GM23338 (cell line): ENCODE measurements around the gene HOXC5. TPM values are rescaled to one million over a fixed set of nuclear protein-coding genes. Genes with fewer than 3 reads are reported as not detected.

Experiments used
- ATAC-seq: fragments of 200-7000 bp; cut with Tn5 transposase; 3 replicates; pipeline ENCODE4 v1.9.1; 2020
- DNase-seq: peaks from one replicate; pipeline ENCODE4 v3.0.0-alpha.2; 2015; ENCODE audit warnings: low spot score
- H2AFZ ChIP-seq: fragments of 200-600 bp; sonication (generic); 2 replicates; pipeline ENCODE4 v1.8.0; 2016; ENCODE audit warnings: antibody characterized with exemption, mild to moderate bottlenecking, moderate library complexity
- H3F3A ChIP-seq: fragments of 200-600 bp; sonication (generic); replicated peaks from 2 replicates; pipeline ENCODE4 v1.8.0; 2017; ENCODE audit warnings: antibody characterized with exemption, mixed run types, low read depth
- H3K27ac ChIP-seq: fragments of 200-600 bp; sonication (generic); 2 replicates; pipeline ENCODE4 v1.6.1; 2016; ENCODE audit warnings: low read depth
- H3K27me3 ChIP-seq: fragments of 200-600 bp; sonication (generic); 2 replicates; pipeline ENCODE4 v1.8.0; 2016; ENCODE audit warnings: mild to moderate bottlenecking, mixed run types, moderate library complexity; ENCODE audit not compliant: insufficient read depth
- H3K36me3 ChIP-seq: fragments of 200-600 bp; sonication (generic); 2 replicates; pipeline ENCODE4 v1.8.0; 2016; ENCODE audit warnings: mild to moderate bottlenecking; ENCODE audit not compliant: insufficient read depth
- H3K4me1 ChIP-seq: fragments of 200-600 bp; sonication (generic); 2 replicates; pipeline ENCODE4 v1.8.0; 2016; ENCODE audit warnings: mild to moderate bottlenecking, moderate library complexity; ENCODE audit not compliant: insufficient read depth
- H3K4me2 ChIP-seq: fragments of 200-600 bp; sonication (generic); 2 replicates; pipeline ENCODE4 v1.7.1; 2017; ENCODE audit warnings: mixed run types
- H3K4me3 ChIP-seq: fragments of 200-600 bp; sonication (generic); 2 replicates; pipeline ENCODE4 v1.6.1; 2016; ENCODE audit warnings: mixed run types
- H3K79me2 ChIP-seq: fragments of 200-600 bp; sonication (generic); replicated peaks from 2 replicates; pipeline ENCODE4 v1.8.0; 2017; ENCODE audit warnings: mild to moderate bottlenecking; ENCODE audit not compliant: insufficient read depth
- H3K9me2 ChIP-seq: fragments of 200-600 bp; sonication (generic); 2 replicates; pipeline ENCODE4 v1.8.0; 2017; ENCODE audit not compliant: insufficient read depth
- H4K20me1 ChIP-seq: fragments of 200-600 bp; sonication (generic); replicated peaks from 2 replicates; pipeline ENCODE4 v1.8.0; 2017; ENCODE audit warnings: mild to moderate bottlenecking; ENCODE audit not compliant: insufficient read depth
- H3K27ac Mint-ChIP-seq: 2 replicates; pipeline ENCODE4 v1.8.0; 2020; ENCODE audit warnings: inconsistent platforms, mild to moderate bottlenecking, moderate library complexity, mixed read lengths
- H3K27me3 Mint-ChIP-seq: 3 replicates; pipeline ENCODE4 v1.8.0; 2022; ENCODE audit warnings: low read depth, mild to moderate bottlenecking, moderate library complexity, mixed read lengths, inconsistent platforms; ENCODE audit not compliant: insufficient read depth, poor library complexity
- H3K36me3 Mint-ChIP-seq: 3 replicates; pipeline ENCODE4 v1.8.0; 2021; ENCODE audit warnings: low read depth, mild to moderate bottlenecking, inconsistent platforms, moderate library complexity, mixed read lengths
- H3K4me1 Mint-ChIP-seq: 3 replicates; pipeline ENCODE4 v1.8.0; 2020; ENCODE audit warnings: mild to moderate bottlenecking, inconsistent platforms, mixed read lengths
- H3K4me3 Mint-ChIP-seq: 3 replicates; pipeline ENCODE4 v1.8.0; 2021; ENCODE audit warnings: moderate library complexity, mild to moderate bottlenecking, inconsistent platforms, mixed read lengths
- H3K9me3 Mint-ChIP-seq: 3 replicates; pipeline ENCODE4 v1.8.0; 2020; ENCODE audit warnings: moderate library complexity, mild to moderate bottlenecking, inconsistent platforms, mixed read lengths
- CREB1 ChIP-seq: fragments of 250-450 bp; sonication (Bioruptor Pico); IDR thresholded peaks from 2 replicates; pipeline ENCODE4 v1.5.0; 2020; ENCODE audit warnings: low read depth, mild to moderate bottlenecking, moderate library complexity
- CTCF ChIP-seq, 2 experiments: fragments of 200-600 bp in 1 of 2; sonication (generic) in 1 of 2; conservative IDR thresholded peaks; 2 replicates each; pipeline versions ENCODE4 v1.5.1 to v1.6.1; 2016 to 2017; ENCODE audit warnings: antibody characterized with exemption in 2 of 2, low read depth in 2 of 2, mild to moderate bottlenecking in 2 of 2, moderate library complexity in 1 of 2
- EZH2 ChIP-seq: fragments of 200-600 bp; sonication (generic); IDR thresholded peaks from one replicate; pipeline ENCODE4 v1.8.0; 2017; ENCODE audit warnings: antibody characterized with exemption, mild to moderate bottlenecking, low read depth; ENCODE audit not compliant: unreplicated experiment
- REST ChIP-seq: IDR thresholded peaks from one replicate; pipeline ENCODE4 v1.6.1; 2018; ENCODE audit warnings: antibody characterized with exemption; ENCODE audit not compliant: unreplicated experiment
- ZNF114 ChIP-seq: fragments of 250-450 bp; sonication (Bioruptor Pico); IDR thresholded peaks from 2 replicates; pipeline ENCODE4 v1.5.0; 2020; ENCODE audit warnings: mild to moderate bottlenecking, moderate library complexity
- polyA plus RNA-seq: library from polyadenylated mRNA; unstranded; fragments of >200 nt; fragmentation: Nextera tagmentation; extraction: Ambion mirVana; gene quantifications from 2 replicates; pipeline ENCODE4 v1.2.1, GENCODE V29; 2016
- total RNA-seq: library from RNA; depleted of rRNA; stranded (reverse); fragments of >200 nt; shearing (Covaris generic); gene quantifications from 2 replicates; pipeline ENCODE4 v1.2.3, GENCODE V29; 2014
- TF ChIP-seq, protein P1 (sequence below): IDR thresholded peaks from 2 replicates; pipeline ENCODE4 v1.6.1; 2016; ENCODE audit warnings: antibody characterized with exemption
- TF ChIP-seq, protein P2 (sequence below): fragments of 250-450 bp; sonication (Bioruptor Pico); IDR thresholded peaks from 2 replicates; pipeline ENCODE4 v1.5.0; 2020; ENCODE audit warnings: mild to moderate bottlenecking, moderate library complexity

Gene HOXC5
- total and polyA plus RNA-seq, 2 experiments from 2014 or later = not detected

GRCh38 chr12:54048406-54049093, 15.7 kb downstream of the HOXC5 start:
- H3K27me3 Mint-ChIP-seq = peaks cover 100% of the 10 kb centered on the region
- Histone ChIP-seq H3K27me3 (peaks cover 100% of the 10 kb centered on the region), H2AFZ (no peak overlapping the region), H3K36me3 (peaks cover 3% of the 10 kb centered on the region; the same call in 1 of the 2 replicates), H3K79me2 (no peaks in the 10 kb centered on the region), H3K4me2 (no peak overlapping the region), H3F3A (peaks cover 53% of the 10 kb centered on the region), H3K4me3 (no peak overlapping the region), H3K27ac (no peak overlapping the region), H4K20me1 (peaks cover 78% of the 10 kb centered on the region), H3K4me1 (peaks cover 63% of the 10 kb centered on the region), H3K9me2 (no peaks in the 10 kb centered on the region)
- peaks cover 26% of the 10 kb centered on the region for H3K4me1 Mint-ChIP-seq
- no peak overlapping the region for H3K27ac Mint-ChIP-seq
- TF ChIP-seq REST (no peak), EZH2 (peak; percentile 73), ZNF114 (no peak), CTCF (conservative IDR thresholded peaks at IDR 0.05; ENCODE audit: low read depth in 2 of 2) (no peak), CREB1 (no peak)
- TF ChIP-seq, protein P1, sequence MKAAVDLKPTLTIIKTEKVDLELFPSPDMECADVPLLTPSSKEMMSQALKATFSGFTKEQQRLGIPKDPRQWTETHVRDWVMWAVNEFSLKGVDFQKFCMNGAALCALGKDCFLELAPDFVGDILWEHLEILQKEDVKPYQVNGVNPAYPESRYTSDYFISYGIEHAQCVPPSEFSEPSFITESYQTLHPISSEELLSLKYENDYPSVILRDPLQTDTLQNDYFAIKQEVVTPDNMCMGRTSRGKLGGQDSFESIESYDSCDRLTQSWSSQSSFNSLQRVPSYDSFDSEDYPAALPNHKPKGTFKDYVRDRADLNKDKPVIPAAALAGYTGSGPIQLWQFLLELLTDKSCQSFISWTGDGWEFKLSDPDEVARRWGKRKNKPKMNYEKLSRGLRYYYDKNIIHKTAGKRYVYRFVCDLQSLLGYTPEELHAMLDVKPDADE = no peak
- TF ChIP-seq, protein P2, sequence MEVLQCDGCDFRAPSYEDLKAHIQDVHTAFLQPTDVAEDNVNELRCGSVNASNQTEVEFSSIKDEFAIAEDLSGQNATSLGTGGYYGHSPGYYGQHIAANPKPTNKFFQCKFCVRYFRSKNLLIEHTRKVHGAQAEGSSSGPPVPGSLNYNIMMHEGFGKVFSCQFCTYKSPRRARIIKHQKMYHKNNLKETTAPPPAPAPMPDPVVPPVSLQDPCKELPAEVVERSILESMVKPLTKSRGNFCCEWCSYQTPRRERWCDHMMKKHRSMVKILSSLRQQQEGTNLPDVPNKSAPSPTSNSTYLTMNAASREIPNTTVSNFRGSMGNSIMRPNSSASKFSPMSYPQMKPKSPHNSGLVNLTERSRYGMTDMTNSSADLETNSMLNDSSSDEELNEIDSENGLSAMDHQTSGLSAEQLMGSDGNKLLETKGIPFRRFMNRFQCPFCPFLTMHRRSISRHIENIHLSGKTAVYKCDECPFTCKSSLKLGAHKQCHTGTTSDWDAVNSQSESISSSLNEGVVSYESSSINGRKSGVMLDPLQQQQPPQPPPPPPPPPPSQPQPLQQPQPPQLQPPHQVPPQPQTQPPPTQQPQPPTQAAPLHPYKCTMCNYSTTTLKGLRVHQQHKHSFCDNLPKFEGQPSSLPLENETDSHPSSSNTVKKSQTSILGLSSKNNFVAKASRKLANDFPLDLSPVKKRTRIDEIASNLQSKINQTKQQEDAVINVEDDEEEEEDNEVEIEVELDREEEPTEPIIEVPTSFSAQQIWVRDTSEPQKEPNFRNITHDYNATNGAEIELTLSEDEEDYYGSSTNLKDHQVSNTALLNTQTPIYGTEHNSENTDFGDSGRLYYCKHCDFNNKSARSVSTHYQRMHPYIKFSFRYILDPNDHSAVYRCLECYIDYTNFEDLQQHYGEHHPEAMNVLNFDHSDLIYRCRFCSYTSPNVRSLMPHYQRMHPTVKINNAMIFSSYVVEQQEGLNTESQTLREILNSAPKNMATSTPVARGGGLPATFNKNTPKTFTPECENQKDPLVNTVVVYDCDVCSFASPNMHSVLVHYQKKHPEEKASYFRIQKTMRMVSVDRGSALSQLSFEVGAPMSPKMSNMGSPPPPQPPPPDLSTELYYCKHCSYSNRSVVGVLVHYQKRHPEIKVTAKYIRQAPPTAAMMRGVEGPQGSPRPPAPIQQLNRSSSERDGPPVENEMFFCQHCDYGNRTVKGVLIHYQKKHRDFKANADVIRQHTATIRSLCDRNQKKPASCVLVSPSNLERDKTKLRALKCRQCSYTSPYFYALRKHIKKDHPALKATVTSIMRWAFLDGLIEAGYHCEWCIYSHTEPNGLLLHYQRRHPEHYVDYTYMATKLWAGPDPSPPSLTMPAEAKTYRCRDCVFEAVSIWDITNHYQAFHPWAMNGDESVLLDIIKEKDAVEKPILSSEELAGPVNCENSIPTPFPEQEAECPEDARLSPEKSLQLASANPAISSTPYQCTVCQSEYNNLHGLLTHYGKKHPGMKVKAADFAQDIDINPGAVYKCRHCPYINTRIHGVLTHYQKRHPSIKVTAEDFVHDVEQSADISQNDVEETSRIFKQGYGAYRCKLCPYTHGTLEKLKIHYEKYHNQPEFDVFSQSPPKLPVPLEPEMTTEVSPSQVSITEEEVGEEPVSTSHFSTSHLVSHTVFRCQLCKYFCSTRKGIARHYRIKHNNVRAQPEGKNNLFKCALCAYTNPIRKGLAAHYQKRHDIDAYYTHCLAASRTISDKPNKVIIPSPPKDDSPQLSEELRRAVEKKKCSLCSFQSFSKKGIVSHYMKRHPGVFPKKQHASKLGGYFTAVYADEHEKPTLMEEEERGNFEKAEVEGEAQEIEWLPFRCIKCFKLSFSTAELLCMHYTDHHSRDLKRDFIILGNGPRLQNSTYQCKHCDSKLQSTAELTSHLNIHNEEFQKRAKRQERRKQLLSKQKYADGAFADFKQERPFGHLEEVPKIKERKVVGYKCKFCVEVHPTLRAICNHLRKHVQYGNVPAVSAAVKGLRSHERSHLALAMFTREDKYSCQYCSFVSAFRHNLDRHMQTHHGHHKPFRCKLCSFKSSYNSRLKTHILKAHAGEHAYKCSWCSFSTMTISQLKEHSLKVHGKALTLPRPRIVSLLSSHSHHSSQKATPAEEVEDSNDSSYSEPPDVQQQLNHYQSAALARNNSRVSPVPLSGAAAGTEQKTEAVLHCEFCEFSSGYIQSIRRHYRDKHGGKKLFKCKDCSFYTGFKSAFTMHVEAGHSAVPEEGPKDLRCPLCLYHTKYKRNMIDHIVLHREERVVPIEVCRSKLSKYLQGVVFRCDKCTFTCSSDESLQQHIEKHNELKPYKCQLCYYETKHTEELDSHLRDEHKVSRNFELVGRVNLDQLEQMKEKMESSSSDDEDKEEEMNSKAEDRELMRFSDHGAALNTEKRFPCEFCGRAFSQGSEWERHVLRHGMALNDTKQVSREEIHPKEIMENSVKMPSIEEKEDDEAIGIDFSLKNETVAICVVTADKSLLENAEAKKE (CRISPR knock-in tag) = no peak
- no peaks in the 10 kb centered on the region; the same call in 2 of the 3 replicates for H3K9me3 Mint-ChIP-seq
- DNase-seq = no peak
- no peak for ATAC-seq
- no peak overlapping the region for H3K4me3 Mint-ChIP-seq
- no peaks in the 10 kb centered on the region for H3K36me3 Mint-ChIP-seq
